GM19397 (cell line): Measurements from ENCODE around the gene ELFN1.

ENCODE experiments used
- ATAC-seq: cut with Tn5 transposase; IDR thresholded peaks from one replicate; pipeline ENCODE4 v1.9.1; 2021; ENCODE audit warnings: mild to moderate bottlenecking, moderate library complexity; ENCODE audit not compliant: unreplicated experiment

Gene ELFN1

DNA sequence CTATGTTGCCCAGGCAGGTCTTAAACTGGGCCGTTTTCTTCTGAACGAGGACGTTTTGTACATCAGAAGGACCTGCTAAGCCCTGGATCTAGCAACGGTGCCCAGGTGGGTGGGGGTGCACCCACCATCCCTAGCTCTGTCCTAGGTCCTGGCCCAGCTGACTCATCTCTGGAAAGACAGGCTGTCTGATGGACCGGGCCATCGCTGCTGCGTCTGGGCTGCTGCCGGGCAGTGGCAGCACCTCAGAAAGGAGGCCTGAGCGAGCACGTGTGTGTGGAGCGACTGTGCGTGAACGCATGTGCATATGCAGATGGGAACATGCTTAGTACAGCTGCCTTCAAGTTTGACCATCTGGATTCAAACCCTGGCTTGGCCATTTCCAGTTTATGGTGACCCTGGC, 7.3 kb upstream of the ELFN1 start:
- no peak for ATAC-seq

DNA sequence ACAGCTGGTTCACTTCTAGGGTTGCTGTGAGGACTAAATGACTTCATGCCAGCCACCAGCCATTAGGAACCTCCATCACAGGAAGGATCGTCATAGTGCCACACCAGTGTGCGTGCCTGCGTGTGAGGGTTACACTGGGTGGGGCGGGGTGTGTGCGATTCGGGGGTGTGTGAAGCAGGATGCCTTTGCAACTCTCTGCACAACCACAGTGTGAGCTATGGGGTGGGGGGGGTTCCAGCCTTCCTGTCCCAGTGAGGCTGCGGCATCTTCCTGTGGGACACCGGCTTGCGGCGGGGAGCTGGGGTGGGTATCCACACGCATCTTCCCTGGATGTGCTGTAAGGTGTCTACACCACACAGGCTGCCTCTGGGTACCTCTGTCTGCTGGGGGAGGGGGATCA, 6.9 kb upstream of the ELFN1 start:
- ATAC-seq: no peak

DNA sequence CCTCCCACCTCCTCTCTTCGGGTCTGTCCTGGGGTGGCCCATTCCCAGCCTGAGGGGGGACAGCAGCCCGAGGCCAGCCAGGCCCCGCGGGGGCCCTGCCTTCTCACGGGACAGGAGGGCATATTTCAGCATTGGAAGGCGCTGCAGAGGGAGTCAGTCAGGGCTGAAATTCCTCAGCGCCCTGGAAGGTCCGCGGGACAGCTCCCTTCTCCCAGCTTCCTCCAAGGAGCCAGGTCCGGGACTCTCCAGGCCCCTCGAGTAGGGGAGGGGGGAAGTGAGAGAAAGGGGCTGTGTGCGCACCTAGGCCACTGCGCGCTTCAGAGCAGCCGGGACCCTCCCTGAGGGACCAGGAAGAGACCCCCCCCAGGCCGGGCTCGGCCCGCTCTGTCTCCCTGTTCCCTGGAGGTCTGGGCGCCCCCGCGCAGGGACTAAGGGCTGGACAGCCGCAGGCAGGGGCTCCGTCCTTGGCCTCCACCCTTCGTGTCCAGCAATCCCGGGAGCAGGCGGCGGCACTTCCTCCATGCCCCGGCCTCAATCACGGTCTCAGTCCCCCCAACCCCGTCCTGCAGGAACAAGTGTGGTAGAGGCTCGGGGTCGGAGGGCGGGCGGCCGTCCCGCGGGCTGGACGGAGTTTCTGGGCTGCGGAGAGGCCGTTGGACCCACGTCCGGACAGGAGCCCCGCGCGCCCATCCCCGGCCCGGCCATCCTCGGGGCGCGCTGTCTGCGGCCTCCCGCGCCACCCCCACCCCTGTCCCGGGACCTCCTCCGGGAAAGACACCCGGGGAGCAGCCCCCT, 6.0 kb upstream of the ELFN1 start:
- no peak for ATAC-seq

DNA sequence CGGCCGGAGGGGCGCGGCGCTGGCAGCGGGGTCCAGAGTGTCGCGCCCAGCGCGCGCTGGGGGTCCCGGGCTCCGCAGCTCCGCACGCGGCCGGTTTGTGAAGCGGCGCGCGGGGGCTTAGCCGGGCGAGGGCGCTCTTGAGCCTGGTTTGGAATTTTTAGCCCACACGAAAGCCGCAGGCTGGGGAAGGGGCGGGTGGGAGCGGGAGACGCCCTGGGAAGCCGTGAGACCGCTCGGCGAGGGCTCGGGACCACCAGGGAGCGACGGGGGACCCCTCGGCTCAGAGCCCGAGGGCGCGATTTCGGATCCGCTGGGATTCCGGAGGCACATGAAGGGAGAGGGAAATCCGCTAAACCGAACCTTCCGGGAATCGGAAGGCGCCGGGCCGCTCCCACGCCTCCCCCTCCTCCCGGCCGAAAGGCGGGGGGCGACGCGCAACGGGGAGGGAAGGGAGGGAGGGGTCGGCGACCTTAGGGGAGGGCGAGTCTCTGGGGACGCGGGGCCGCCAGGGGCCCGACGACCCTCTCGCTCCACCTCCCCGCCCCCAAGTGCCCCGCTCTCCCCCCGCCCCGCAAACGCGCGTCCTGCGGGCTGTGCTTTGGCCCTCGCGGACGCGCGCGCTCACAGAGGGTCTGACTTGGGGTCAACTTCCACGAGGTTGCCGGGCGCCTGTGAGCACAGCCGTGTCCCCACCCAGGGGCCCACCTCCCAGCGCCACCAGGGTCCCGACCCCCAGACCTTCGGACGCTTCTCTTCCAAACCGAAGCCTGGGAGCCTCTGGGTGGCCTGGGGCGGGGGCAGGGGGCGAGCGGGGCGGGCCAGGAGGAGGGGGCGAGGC, 5.1 kb upstream of the ELFN1 start:
- ATAC-seq: no peak

DNA sequence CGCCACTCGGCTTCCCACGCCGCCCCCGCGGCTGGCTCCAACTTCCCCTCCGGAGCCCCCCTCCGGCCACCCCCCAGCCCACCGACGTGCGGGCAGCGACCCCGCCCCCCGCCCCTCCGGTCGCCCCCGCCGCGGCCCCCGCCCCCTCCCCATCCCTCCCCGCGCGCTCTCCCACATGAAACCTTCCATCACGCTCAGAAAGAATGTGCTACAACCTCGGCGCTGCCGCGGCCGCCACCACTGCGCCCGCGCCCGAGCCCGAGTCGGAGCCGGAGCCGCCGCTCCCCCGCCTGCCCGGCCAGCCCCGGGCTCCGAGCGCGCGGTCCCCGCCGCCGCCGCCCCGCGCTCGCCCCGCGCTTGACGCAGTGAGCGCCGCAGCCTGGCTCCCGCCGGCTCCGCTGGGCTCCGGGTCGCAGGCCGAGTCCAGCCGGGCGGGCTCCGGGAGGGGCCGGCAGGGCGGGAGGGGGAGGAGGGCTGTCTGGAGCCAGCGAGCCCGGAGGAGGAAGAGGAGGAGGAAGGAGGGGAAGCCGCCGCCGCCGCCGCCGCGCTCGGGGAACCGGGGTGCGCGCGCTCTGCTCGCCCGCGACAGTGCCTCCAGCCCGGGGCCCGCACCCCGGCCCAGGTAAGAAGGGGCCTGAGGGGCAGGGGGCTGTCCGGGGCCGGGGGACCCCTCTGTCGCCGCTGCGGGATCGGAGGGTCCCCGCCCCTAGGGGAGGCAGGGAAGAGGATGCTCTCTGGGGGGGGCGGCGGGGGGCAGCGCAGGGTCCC, 4.3 kb upstream of the ELFN1 start:
- ATAC-seq: no peak

DNA sequence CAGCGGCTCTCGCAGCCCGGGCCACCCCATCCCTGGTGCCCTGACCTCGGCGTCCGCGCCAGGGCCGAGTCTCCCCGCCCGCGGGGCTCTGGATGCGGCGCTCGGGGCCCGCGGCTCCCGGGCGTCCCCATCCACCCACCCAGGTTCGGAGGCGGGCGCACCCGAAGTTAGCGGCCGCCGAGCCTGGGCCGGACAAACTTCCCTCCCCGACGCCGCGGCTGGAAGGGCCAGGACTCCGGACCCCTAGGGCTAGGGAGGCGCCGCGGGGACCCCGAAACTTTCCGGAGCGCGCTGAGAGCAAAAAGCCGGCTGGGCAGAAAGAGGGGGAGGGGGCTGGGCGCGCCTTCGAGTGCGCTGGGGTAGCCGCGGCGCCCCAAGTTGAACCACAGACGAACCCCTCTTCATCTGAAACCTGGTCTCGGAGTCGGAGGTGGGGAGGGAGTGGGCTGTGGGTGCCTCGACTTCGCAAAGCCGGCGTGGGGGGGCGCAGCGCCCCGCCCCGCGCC, 3.7 kb upstream of the ELFN1 start:
- ATAC-seq: no peak

DNA sequence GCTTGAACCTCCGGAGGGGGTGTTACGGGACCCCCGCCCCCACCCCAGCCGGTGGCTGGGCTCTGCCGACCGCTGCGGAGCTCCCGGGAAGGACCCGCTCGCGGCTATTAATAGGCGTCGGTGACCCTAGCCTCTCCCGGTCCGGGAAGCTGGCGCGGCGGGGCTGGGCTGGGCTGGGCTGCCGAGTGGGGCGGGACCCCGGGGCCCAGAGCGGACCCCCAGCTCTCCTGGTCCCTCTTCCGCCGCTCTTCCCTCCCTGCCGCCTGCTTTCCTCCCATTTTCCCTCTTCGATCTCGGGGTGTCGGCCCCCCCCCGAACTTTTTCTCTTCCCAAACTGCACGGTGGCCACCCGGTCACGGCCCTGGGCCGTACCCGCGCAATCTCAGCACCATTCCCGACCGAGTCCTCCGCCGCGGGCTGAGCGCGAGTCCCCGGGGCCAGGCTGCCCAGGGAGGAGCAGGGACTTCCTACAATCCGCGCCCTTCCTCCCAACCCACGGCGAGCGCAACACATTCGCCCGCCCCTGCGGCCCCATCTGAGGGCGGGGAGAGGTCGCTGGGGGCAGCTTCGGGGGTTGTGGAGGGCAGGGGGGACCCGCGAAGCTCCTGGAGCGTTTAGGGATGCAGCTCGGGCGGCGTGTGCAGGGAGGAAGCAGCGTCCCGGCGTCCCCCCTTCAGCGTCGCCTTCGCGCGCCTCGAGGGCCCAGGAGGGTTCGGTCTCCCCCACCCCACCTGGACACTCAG, 3.1 kb upstream of the ELFN1 start:
- ATAC-seq: no peak

DNA sequence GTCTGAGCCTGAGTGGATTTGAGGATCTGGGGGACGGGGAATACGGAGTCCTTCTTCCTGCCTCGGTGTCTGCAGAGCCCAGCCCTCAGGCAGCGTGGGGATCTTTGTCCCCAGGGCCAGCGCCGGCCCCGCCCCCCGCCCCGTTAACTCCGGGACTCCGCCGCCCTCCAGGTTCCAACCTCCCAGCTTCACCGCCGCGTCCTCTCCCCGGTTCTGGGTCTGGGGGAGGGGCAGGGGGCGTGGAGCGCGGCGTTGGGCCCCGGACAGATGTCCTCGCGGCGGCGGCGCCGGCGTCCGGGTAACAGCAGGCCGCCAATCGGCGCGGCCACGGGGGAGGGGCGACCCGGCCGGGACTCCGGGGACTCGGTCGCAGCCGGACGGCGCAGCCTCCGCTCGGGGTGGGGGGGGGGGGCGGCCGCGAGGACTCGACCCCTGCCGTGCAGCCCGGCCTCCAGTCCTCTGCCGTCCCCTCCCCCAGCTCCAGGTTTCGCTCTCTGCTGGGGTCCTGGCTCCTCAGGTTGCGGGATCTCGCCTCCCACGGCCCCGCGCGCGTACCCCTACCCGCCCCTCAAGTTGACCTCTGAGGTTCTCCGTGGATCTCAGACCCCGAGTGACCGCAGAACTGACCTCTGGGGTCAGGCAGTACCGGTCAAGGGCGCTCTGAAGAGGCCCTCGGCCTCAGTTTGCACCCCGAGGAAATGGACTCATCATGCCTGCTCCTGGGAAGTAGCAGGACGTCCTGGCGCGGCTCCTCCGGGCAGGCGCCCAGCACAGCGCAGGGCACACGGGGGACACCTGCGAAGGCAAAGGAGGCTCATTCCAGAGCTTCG, 2.3 kb upstream of the ELFN1 start:
- no peak for ATAC-seq

DNA sequence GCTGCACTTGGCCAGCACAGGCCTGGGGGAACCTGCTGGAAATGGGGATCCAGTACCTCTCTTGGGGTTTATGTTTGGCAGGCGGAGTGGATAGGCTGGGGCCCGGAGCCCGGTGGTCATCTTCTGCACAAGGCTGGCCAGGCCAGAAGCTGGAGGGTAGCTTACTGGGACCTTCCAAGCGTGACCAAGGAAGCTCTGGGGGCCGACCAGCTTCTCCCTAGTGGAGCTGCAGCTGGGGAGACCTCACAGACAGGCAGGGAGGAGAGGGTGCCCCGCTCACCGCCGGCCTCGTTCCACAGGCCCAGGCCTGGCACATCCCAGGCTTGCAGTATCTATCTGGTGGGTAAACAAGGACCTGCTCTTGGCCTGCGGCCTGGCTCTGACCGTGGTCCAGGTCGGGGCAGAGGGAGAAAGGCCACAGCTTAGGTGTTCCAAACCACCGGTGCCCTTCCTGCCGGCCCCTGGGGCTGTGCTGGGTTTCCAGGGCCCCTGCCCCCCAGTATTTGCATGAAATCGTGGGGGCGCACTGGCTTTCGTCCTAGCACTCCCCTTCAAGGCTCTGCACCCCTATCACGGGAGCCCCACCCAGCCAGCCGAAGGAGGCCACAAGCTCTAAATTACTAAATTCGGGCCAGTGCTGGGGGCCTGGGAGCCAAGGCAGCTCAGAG, 1.5 kb upstream of the ELFN1 start:
- no peak for ATAC-seq

DNA sequence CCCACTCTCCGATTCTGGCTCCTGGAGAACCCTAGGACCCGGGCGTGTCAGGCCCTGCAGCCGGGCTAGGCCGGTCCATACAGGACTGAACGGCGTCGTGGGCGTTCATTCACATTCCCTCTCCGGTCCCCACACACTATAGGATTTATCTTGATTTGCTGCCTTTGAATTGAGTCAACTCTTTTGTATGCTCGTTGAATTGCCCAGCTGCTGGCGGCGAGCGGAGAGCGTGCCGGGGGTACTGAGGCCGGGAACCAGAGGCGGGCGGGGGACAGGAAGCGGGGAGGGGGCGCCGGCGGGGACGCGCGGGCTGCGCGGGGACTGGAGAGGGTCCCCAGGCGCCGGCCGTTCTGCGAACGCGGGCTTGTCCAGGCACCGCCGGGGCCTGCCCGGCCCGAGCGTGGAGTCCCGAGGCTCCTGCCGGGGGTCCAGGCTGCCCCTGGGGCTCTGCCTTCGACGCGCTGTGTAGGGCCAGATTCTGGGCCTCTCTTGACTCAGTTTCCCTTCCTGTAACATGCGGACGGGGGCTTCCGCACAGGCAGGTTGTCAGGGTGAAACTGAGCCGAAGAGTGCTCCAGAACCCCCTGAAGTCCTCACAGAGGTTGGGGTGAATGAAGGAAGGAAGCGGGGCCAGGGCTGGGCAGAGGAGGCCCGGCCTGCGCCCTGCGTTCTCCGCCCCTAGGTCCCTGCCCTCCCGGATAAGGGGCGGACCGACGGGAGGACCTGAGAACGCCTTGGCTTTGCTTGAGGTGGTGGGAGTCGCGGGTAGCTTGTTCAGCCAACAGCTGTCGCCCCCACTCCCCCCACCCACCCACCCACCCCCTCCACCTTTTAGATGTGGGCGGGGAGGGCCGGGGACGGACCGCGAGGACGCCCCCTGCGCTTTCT, 769 bp upstream of the ELFN1 start:
- no peak for ATAC-seq

DNA sequence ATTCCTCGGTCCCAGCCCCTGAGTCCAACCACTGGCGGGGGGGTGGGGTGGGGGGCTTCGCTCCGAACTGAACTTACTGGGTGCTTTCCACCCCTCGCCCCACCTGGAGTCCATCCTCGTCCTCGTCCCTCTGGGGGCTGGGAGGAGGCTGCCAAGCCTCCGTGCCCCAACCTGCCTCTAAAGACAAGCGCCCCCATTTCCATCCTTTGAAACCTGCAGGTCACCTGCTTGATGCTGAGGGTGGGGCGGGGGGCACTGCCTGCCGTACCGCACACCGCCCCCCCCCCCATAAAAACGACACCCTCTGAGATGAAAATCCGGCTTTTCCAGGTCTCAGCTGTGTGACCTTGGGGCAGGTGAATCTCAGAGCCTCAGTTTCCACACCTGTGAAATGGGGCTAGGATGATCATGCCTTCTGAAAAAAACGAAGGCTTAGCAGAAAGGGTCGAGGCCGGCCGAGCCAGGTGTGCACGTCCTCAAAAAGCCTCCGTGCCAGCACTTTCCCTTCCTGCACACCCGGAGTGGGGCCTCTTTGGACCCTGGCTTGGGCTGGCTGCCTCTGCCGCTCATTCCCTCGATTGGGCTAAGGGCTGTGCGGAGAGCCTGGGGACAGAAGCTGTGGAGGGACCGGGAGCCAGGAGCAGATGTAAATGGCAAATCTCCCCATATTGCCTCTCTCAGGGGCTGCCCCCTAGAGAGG, 967 bp downstream of the ELFN1 start:
- ATAC-seq: no peak

DNA sequence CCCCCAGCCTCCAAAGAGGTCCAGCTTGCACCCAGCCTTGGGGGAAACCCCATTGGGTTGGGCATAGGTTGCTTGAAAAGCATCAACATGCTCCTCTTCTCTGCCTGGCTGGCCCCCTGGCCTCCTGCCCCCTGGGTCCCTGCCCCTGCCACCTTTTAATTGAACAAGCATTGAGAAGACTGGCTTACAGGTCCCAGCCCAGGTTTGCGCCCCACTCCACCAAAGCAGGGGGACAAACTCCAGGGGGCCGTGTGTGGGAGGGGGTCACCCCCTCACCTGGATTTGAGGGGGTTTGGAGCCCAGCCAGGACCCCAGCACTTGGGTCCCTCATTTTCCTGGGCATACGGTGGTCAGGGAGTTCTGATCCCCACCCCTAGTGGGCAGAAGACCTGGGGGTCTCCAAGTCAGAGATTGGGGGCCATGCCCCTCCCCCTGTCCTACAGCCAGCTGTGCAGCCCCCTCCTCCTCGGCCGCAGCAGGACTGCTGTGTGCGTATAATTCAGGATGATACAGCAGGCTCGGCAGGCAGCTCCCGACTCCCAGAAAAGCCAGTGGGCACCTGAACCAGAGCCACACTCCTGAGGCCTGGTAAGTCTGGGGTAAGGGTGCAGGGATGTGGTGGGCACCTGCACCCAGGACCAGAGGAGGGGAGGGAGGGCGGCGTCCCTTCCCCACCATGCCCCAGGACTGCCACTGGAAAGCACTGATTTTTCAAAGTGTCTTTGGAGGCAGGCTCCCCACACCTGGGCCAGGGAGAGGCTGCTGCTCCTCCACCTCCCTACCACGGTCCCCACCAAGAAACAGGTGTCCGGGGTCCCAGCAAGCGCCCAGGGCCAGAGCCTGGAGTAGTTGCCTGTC, 1.7 kb downstream of the ELFN1 start:
- ATAC-seq: no peak

DNA sequence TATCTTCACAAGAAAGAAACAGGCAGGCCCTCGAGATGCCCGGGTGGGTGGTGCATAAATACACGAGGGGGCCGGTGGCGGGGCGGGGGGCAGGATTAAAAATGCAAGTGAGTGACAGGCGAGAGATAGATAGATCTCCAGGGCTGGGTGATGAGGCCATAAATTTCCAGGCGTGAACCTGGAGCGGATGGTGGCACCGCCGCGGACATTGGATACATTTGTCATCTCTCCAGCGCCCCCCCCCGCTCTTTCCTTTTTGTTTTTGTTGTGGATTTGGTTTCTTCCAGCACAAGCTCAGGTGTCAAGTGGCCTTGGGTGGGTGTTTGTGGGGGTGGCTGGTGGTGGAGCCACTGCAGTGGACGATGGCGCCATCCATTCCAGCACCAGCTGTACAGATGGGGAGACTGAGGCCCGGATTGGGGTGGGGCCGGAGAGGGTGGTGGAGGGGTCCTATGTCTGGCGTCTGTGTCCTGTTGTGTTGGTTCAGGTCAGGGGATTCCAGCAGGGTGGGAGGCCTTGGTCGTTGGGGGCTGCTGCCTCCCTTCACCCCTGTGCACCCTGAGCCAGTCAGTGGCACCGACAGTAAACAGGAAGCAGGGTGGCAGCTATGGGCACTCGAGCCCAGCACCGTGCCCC, 2.9 kb downstream of the ELFN1 start:
- no peak for ATAC-seq

DNA sequence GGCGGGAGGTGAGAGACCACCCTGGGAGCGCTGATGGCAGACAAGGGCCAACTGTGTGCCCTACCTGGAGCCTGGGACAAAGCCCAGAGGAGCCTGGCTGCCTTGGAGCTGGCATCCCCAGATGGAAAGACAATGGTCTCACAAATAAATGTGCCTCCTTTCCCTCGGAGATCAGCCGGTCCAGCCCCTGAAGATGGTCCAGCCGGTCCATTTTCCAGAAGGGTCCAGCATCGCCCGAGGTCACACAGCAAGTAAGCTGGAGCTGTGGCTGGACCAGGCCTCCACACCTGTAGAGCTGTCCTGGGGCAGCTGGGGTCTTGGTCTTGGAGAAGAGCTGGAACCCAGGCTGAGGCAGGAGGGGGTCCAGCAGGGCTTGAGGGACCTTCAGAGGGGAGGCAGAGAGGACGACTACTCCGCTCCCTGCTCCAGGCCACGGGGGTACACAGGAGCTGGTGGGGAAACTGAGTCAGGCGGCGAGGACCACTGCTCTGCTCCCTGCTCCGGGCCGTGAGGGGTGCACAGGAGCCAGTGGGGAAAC, 3.6 kb downstream of the ELFN1 start:
- ATAC-seq: no peak

DNA sequence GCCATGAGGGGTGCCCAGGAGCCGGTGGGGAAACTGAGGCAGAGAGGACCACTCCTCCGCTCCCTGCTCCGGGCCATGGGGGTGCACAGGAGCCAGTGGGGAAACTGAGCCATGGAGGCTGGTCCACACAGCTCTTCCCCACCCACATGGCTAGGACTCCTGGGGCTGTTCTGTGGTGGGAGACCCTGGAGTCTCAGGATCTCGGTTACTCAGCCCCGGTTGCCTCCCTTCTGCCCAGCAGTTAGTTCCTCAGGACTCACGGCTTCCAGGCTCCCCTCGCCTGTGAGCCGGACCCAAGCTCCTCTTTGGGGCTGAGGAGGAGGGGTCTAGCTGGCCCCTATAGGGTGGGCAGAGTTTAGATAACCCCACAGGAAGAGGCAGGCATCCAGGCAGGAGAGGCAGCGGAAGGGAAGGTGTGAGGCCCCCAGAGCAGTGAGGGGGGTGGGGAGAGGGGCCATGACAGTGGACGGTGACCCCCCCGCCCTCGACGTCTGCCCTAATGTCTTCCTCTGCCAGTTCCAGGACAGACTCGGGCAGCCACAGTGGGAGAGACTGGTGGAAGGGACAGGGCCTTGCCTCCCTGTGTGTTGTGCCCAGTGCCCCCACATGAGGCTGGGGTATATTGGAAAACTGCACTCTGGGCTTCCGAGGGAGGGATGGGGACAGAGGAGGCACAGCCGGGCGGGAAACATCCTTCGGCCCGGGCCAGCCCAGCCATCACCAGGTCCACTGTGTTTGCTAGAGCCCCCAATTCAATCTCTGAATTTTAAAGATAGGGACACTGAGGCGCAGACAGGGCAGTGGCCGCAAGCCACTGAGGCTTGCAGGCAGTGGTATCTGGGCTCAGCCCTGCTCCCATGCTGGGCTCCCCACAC, 4.3 kb downstream of the ELFN1 start:
- no peak for ATAC-seq
